ENCODE results near the gene SDK1.

DNA sequence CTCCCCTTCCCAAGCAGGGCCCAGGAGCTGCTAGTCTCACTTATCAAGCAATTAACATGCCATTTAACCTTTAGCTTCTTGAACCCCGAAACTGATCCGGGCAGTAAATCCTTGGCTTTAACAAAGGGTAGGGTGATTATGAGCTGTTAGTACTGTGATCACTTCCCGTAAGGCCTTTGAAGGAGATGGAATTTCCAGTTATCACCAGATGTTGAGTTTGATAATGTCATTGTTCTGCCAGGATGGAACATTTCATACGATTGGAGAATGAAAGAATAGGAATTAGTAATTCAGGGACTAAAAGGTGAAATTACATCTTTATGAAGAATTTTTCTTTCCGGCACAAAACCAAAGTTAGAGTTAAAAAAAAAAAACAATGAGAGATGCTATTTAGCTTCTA is 810.1 kb downstream of the SDK1 start:
- no peak for TF ChIP-seq FOXK2 (IDR thresholded peaks at IDR 0.05)
- TF ChIP-seq FOXM1 (IDR thresholded peaks at IDR 0.05; ENCODE audit: borderline replicate concordance), result no peak
- TF ChIP-seq HDGF (IDR thresholded peaks at IDR 0.05; ENCODE audit: borderline replicate concordance), result no peak
- TF ChIP-seq SP1 (IDR thresholded peaks at IDR 0.05), result no peak
